ENCODE data around the gene REG4.

GRCh38 chr1:119783354-119784185 lies 27.7 kb downstream of the REG4 start:
- TF ChIP-seq TAF1 (IDR thresholded peaks at IDR 0.05; ENCODE audit: low read depth, low read length) (no peak), POLR2AphosphoS5 (IDR thresholded peaks at IDR 0.05; ENCODE audit: low read depth, low read length) (no peak), POLR2A (IDR thresholded peaks at IDR 0.05; ENCODE audit: low read depth, low read length) (no peak), SPI1 (IDR thresholded peaks at IDR 0.05; ENCODE audit: low read depth, low read length) (no peak)
